ENCODE measurements around the gene MED22. TPM values are rescaled to one million over a fixed set of nuclear protein-coding genes. Genes with fewer than 3 reads are reported as not detected.

MED22 gene
- total RNA-seq, 1 donor from 2014 or later, result 26.0 TPM

GRCh38 chr9:133385452-133385851 lies 37.5 kb upstream of the MED22 start:
- no peaks in the 10 kb centered on the region for H3K27me3 Mint-ChIP-seq (ENCODE audit: low read depth)
- no peaks in the 10 kb centered on the region for H3K4me1 Mint-ChIP-seq (ENCODE audit: low read depth)
- no peaks in the 10 kb centered on the region for H3K36me3 Mint-ChIP-seq (ENCODE audit: low read depth)
- TF ChIP-seq CTCF (IDR thresholded peaks at IDR 0.05), result no peak
- H3K4me3 Mint-ChIP-seq (ENCODE audit: unreplicated experiment), result no peak overlapping the region
- H3K9me3 Mint-ChIP-seq (ENCODE audit: low read depth), result no peaks in the 10 kb centered on the region
- no peak for DNase-seq (ENCODE audit: low spot score)
- no peak overlapping the region for H3K27ac Mint-ChIP-seq (ENCODE audit: unreplicated experiment)

- Mint-ChIP-seq H3K4me3 (ENCODE audit: unreplicated experiment) (no peak overlapping the region), H3K9me3 (ENCODE audit: low read depth) (no peaks in the 10 kb centered on the region), H3K36me3 (ENCODE audit: low read depth) (no peaks in the 10 kb centered on the region), H3K4me1 (ENCODE audit: low read depth) (no peaks in the 10 kb centered on the region), H3K27ac (ENCODE audit: unreplicated experiment) (no peak overlapping the region), H3K27me3 (ENCODE audit: low read depth) (no peaks in the 10 kb centered on the region)
- no peak for TF ChIP-seq CTCF (IDR thresholded peaks at IDR 0.05)
- no peak for DNase-seq (ENCODE audit: low spot score)
Observed at GRCh38 chr9:133384736-133385321, 36.9 kb upstream of the MED22 start.

GRCh38 chr9:133383438-133383837 lies 35.5 kb upstream of the MED22 start:
- Mint-ChIP-seq H3K4me1 (ENCODE audit: low read depth) (no peaks in the 10 kb centered on the region), H3K36me3 (ENCODE audit: low read depth) (no peaks in the 10 kb centered on the region), H3K4me3 (ENCODE audit: unreplicated experiment) (no peak overlapping the region), H3K27ac (ENCODE audit: unreplicated experiment) (no peak overlapping the region), H3K27me3 (ENCODE audit: low read depth) (no peaks in the 10 kb centered on the region), H3K9me3 (ENCODE audit: low read depth) (no peaks in the 10 kb centered on the region)
- no peak for DNase-seq (ENCODE audit: low spot score)
- TF ChIP-seq CTCF (IDR thresholded peaks at IDR 0.05), result no peak

GRCh38 chr9:133382507-133383141 lies 34.7 kb upstream of the MED22 start:
- Mint-ChIP-seq H3K27ac (ENCODE audit: unreplicated experiment) (no peak overlapping the region), H3K36me3 (ENCODE audit: low read depth) (no peaks in the 10 kb centered on the region), H3K9me3 (ENCODE audit: low read depth) (no peaks in the 10 kb centered on the region), H3K4me1 (ENCODE audit: low read depth) (peaks cover 4% of the 10 kb centered on the region), H3K4me3 (ENCODE audit: unreplicated experiment) (no peak overlapping the region), H3K27me3 (ENCODE audit: low read depth) (no peaks in the 10 kb centered on the region)
- no peak for DNase-seq (ENCODE audit: low spot score)
- no peak for TF ChIP-seq CTCF (IDR thresholded peaks at IDR 0.05)

- DNase-seq (ENCODE audit: low spot score), result no peak
- Mint-ChIP-seq H3K4me3 (ENCODE audit: unreplicated experiment) (no peak overlapping the region), H3K27ac (ENCODE audit: unreplicated experiment) (no peak overlapping the region), H3K36me3 (ENCODE audit: low read depth) (no peaks in the 10 kb centered on the region), H3K27me3 (ENCODE audit: low read depth) (no peaks in the 10 kb centered on the region), H3K9me3 (ENCODE audit: low read depth) (no peaks in the 10 kb centered on the region), H3K4me1 (ENCODE audit: low read depth) (peaks cover 11% of the 10 kb centered on the region)
- no peak for TF ChIP-seq CTCF (IDR thresholded peaks at IDR 0.05)
Observed at GRCh38 chr9:133380734-133381133, 32.8 kb upstream of the MED22 start.
